Activated CD8-positive, alpha-beta memory T cell treated with anti-CD3 and anti-CD28 coated beads, Interleukin-2, amount 50 U/mL, for 24 hours (primary cell): ENCODE data around the gene NUDT9.
"Not testable (repeated sequence)": the region's sequence is repeated elsewhere in the genome, so short reads cannot be mapped to it uniquely, and the experiment has no call there.

Source experiments
- DNase-seq: peaks from one replicate; pipeline ENCODE4 v3.0.0-alpha.2; 2020; ENCODE audit errors: extremely low read depth

The NUDT9 gene

GRCh38 chr4:87409420-87409939, 12.9 kb upstream of the NUDT9 start:
- DNase-seq = no peak

GRCh38 chr4:87410157-87410556, 12.2 kb upstream of the NUDT9 start:
- DNase-seq = no peak

GRCh38 chr4:87410679-87411078, 11.7 kb upstream of the NUDT9 start:
- no peak for DNase-seq

DNA sequence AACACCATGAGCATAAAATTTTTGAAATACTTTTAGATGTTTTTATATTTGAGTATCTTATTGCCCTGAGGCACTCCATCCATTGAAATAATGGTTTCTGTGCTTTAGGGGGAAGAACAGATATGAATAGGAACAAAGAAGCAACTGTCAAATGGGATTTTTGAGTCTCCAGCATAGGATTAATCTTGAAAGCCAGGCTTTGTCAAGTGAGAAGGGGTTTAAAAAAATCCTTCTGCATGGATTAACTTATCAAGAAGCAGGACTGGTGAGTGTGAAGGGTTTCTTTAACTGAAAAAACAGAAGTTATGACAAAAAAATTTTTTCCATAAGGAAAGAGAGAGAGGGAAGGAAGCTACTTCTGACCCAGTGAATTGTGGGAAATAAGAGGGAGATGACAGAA, 7.6 kb upstream of the NUDT9 start:
- DNase-seq = no peak

DNA sequence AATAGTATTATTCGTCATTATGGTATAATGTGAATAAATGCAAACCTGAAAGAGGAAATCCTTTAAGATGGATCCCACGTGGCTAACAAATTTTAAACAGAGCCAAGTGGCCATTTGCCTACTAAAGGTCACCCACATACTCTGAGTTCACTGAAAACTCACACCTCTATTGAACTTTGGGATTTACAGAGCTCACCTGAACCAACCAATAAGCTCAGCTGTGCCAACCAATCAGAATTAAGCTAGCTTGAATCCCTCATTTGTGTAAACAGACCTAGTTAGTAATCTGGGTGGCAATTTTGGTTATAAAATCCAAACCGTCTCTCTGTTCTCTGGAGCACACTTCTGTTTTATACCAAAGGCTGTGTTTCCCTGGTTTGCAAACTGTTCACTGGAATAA, 5.4 kb upstream of the NUDT9 start:
- DNase-seq = no peak

GRCh38 chr4:87418410-87418809, 4.0 kb upstream of the NUDT9 start:
- not testable (repeated sequence) for DNase-seq

GRCh38 chr4:87419578-87420249, 2.7 kb upstream of the NUDT9 start:
- no peak for DNase-seq

DNA sequence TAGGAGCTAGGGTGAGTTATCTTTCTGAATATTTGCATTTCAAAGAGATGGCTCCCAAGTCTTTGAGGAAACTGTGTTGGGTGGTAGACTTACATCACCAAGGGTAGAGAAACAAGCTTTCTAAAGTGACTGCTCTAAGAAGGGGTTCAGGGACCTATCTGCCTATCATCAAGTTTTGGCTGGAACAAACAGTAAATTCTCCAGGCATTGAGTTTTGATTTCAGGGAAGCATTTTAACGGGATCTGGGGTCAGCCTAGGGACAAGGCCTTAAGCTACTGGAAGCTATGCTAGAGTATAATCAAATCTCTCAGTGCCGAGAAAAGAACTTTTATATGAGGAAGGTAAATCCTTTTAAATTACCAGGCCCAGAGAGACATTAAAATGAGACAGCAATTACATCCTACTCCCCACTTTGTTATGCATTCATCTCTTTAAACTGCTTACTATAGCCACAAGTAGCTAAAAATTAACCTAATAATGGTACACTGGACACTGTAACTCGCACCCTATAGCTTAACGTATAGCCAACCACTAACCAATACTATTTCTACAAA, 2.0 kb upstream of the NUDT9 start:
- no peak for DNase-seq

- DNase-seq = no peak
These were observed 1.1 kb downstream of the NUDT9 start for GRCh38 chr4:87423317-87424098.

DNA sequence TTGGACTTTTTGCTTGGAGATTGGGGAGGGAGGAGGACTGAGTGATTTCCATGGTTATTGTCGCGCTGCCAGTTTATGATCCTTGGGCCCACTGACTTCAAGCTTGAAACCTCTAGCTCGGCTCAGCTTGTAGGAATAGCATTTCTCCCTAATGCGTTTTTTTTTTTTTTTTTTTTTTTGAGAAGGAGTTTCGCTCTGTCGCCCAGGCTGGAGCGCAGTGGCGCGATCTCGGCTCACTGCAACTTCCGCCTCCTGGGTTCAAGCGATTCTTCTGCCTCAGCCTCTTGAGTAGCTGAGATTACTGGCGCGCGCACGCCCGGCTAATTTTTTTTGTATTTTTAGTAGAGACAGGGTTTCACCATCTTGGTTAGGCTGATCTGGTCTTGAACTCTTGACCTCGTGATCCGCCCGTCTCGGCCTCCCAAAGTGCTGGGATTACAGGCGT, 1.7 kb downstream of the NUDT9 start:
- not testable (repeated sequence) for DNase-seq

GRCh38 chr4:87425711-87426110, 3.3 kb downstream of the NUDT9 start:
- no peak for DNase-seq

DNA sequence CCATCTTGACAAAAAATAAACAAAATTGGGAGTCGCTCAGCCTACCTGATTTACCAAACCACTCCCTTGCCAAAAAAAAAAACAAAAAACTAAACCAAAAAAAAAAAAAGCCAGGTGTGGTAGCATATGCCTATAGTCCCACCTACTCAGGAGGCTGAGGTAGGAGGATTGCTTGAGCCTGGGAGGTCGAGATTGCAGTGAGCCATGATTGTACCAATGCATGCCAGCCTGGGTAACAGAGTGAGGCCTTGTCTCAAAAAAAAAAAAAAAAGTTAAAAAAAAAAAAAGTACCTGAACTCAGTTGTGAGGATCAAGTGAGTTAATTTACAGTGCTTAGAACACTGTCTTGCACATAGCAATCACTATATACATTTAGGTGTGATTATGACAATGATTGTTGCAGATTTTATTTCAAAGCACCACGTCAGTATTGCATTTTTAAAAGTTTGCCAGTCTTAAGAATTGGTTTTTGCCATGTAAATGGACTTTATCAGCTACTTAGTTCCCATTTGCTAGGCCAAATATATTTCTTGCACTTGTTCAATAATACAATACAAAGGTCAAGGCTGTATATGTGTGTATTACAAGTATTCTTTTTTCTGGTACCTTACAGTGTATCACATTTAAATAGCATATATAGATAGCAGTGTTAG, 4.6 kb downstream of the NUDT9 start:
- no peak for DNase-seq

GRCh38 chr4:87427518-87427868, 5.1 kb downstream of the NUDT9 start:
- DNase-seq = no peak

DNA sequence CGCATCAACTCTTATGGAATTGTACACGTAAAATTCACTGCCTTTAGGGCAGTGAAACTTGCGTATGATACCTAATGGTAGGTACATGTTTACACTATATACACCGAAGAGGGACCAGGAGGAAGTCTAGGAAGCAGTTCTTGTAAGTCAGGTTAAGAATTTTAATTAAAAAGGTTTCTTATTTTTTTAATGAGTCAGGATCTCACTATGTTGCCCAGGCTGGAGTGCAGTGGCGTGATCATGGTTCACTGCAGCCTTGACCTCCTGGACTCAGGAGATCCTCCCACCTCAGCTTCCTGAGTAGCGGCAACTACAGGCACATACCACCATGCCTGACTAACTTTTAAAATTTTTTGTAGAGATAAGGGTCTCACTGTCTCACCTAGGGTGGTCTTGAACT, 6.6 kb downstream of the NUDT9 start:
- DNase-seq = no peak

DNA sequence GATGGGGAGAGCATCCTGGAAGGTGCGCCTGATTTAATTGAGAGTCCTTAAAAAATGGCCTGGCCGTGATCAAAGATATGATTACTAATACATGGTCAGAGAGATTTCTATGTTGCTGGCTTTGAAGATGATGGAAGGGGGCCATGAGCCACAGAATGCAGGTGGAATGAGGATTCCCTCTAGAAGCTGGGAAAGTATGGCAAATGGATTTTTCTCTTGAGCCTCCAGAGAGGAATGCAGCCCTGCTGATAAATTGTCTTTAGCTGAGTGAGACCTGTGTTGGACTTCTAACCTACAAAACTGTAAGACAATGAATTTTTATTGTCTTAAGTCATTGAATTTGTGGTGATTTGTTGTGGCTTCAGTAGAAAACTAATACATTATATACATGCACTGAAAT, 7.7 kb downstream of the NUDT9 start:
- no peak for DNase-seq

- DNase-seq = no peak
These were observed 11.0 kb downstream of the NUDT9 start for GRCh38 chr4:87433342-87433741.

DNA sequence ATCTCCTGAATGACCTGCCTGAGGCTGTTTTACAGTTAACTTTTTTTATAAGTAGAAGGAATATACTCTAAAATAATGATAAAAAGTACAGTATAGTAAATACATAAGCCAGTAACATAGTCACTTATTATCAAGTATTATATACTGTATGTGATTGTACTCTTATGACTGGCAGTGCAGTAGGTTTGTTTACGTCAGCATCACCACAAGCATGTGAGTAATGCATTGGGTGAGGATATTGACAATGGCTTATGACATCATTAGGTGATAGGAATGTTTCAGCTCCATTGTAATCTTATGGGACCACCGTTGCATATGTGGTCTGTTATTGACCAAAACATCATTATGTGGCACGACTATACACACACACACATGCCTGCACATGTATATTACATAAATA, 20.5 kb downstream of the NUDT9 start:
- DNase-seq = no peak

- no peak for DNase-seq
These were observed 22.4 kb downstream of the NUDT9 start for GRCh38 chr4:87444741-87445140.

GRCh38 chr4:87445964-87446363, 23.6 kb downstream of the NUDT9 start:
- DNase-seq = no peak

DNA sequence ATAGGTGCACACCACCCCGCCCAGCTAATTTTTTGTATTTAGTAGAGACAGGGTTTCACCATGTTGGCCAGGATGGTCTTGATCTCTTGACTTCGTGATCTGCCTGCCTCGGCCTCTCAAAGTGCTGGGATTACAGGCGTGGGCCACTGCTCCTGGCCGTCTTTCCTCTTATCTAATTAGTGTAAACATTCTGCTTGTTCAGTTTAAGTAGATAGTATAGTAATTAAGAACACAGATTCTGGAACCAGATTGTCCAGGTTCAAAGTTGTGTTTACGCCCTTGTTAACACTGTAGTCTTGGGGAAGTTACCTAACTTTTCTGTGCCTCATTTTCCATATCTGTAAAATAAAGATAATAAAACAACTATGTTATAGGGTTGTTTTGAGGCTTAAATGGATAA, 24.0 kb downstream of the NUDT9 start:
- not testable (repeated sequence) for DNase-seq

- DNase-seq = no peak
These were observed 29.2 kb downstream of the NUDT9 start for GRCh38 chr4:87451537-87451936.

DNA sequence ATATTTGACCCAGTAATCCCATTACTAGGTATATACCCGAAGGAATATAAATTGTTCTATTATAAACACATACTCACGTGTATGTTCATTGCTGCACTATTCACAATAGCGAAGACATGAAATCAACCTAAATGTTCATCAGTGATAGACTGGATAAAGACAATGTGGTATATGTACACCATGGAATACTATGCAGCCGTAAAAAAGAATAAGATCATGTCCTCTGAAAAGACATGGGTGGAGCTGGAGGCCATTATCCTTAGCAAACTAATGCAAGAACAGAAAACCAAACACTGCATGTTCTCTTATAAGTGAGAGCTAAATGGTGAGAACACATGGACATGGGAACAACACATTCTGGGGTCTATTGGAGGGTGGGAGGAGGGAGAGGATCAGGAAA, 36.5 kb downstream of the NUDT9 start:
- no peak for DNase-seq
